GM10266 (cell line): ENCODE data around the gene WDR38.

Experiments used
- DNase-seq: peaks from one replicate; pipeline ENCODE4 v3.0.0; 2012; ENCODE audit errors: extremely low spot score
- CTCF ChIP-seq: IDR thresholded peaks from 2 replicates; pipeline ENCODE4 v1.5.1; 2012; ENCODE audit warnings: mild to moderate bottlenecking, low read depth; ENCODE audit not compliant: control insufficient read depth, insufficient read depth; ENCODE audit errors: missing control alignments

The WDR38 gene

GRCh38 chr9:124852829-124853531, at the start of gene WDR38:
WDR38 (plus strand) TSS chr9:124853460; CDS start chr9:124853532, 72 bp downstream.
- DNase-seq, result peak; percentile 91
- TF ChIP-seq CTCF, result peak; percentile 96

- no peak for DNase-seq
- TF ChIP-seq CTCF, result no peak
Measured at GRCh38 chr9:124803911-124804310, 49.3 kb upstream of the WDR38 start.

- no peak for TF ChIP-seq CTCF
- DNase-seq, result no peak
Measured at GRCh38 chr9:124805186-124805585, 48.1 kb upstream of the WDR38 start.

DNA sequence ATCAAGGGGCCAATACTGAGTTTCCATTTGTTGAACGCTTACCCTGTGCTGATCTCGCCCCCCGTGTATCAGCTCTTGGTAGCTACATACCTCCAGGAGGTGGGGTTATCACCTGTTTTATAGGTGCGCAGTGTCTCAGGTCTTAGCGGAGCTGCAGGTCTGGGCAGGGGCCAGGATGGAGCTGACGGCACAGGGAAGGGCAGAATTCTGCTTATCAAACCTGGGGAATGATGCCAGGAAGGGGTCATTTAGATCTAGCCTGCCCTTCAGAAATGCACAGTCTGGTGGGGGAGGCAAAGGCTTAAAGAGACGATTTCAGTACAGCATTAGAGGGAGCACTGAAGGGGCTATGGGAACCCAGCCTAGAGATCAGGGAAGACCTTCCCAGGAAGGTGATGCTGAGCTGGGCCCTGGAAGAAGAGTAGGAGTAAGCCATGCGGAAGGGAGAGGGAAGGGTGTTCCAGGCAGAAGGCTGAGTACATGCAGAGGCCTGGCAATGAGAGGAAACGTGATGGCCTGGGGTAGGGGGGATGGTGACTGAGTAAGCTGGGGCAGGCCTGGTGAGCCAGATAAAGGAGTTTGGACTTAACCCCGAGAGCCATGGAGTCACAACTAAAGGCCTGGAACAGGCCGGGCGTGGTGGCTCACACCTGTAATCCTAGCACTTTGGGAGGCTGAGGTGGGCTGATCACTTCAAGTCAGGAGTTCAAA, 44.9 kb upstream of the WDR38 start:
- no peak for TF ChIP-seq CTCF
- no peak for DNase-seq

GRCh38 chr9:124809211-124809610, 44.0 kb upstream of the WDR38 start:
- no peak for TF ChIP-seq CTCF

GRCh38 chr9:124809741-124810500, 43.3 kb upstream of the WDR38 start:
- TF ChIP-seq CTCF, result no peak
- DNase-seq, result no peak

More at GRCh38 chr9:124809211-124809610, 44.0 kb upstream of the WDR38 start:
- no peak for DNase-seq
